ENCODE data around the gene CNIH4. TPM values are rescaled to one million over a fixed set of nuclear protein-coding genes. Genes with fewer than 3 reads are reported as not detected.

The CNIH4 gene
- total and polyA plus RNA-seq, 10 of the 15 experiments (the other 5 are each of a cell fraction or from before 2014, with no cell fraction given) = 23.2 to 173 (median 51.4) TPM

- CTCF ChIA-PET = interaction anchor here (0.6 to 2.2 kb wide), 4 partner anchors 9 to 152 kb away, joined by 3 to 10 read pairs (median 7); no protein-coding TSS in a partner anchor
- RAD21 ChIA-PET (ENCODE audit: unreplicated experiment) = interaction anchor here (0.6 to 1.9 kb wide), 3 partner anchors 11 to 184 kb away, joined by 3 to 7 read pairs (median 4); no protein-coding TSS in a partner anchor
- Histone ChIP-seq H3K4me1 (ENCODE audit: control insufficient read depth, insufficient read depth, low read length) (peaks cover 30% of the 10 kb centered on the region), H3K27me3 (replicated peaks in 1 of 2; ENCODE audit: control insufficient read depth in 2 of 2, insufficient read depth in 2 of 2, low read length in 1 of 2) (no peaks in the 10 kb centered on the region), H3K9ac (ENCODE audit: control insufficient read depth, insufficient read depth, low read length) (no peak overlapping the region), H2AFZ (ENCODE audit: control insufficient read depth, low read depth, low read length) (no peak overlapping the region), H4K20me1 (ENCODE audit: control insufficient read depth, insufficient read depth) (no peaks in the 10 kb centered on the region), H3K4me3 (no peak overlapping the region), H3K79me2 (ENCODE audit: control insufficient read depth, insufficient read depth, low read length) (peaks cover 14% of the 10 kb centered on the region), H3K36me3 (ENCODE audit: control insufficient read depth in 2 of 2, insufficient read depth in 2 of 2, low read length in 1 of 2) (peaks cover 4 to 25% of the 10 kb centered on the region in 2 experiments), H3K9me3 (replicated peaks; ENCODE audit: control insufficient read depth, insufficient read depth, low read length) (no peaks in the 10 kb centered on the region; the same call in 2 of the 3 replicates), H3K27ac (ENCODE audit: control insufficient read depth, insufficient read depth) (peak overlapping the region; percentile 32; the same call in 1 of the 2 replicates), H3K4me2 (ENCODE audit: control insufficient read depth, insufficient read depth) (peak overlapping the region; percentile 53; the same call in 1 of the 2 replicates)
- POLR2A ChIA-PET = interaction anchor here (0.8 to 3.2 kb wide), 4 partner anchors 9 to 33 kb away, joined by 3 to 18 read pairs (median 8); partner anchors contain the start of gene CNIH4
- in situ Hi-C loops (cut with MboI) = no loop called here
- SMC1A ChIA-PET (ENCODE audit: uncharacterized antibody, unreplicated experiment) = interaction anchor here (0.6 to 5.7 kb wide), 9 partner anchors 8 to 82 kb away, joined by 3 to 41 read pairs (median 4); partner anchors contain the start of gene CNIH4
- WGBS (ENCODE audit: insufficient coverage, insufficient replicate concordance, low lambda C conversion rate, missing lambda C conversion rate) = 9% methylated on average over 5 of the region's 5 CpGs
- DNase-seq (ENCODE audit: low read depth, low spot score) (peak; percentile 40), ATAC-seq (peak; percentile 86), FAIRE-seq (peak; percentile 89)
- no TSS peak for BruUV-seq (replicated peaks)
- intact Hi-C loops (cut with micrococcal nuclease; ENCODE audit: unreplicated experiment) = no loop called here
- no peak for TF ChIP-seq PML (IDR thresholded peaks at IDR 0.05; ENCODE audit: low read length)
- 0 out of 2 replicates have a peak, but pooled peaks have one; percentile 29 for TF ChIP-seq IKZF1 (conservative IDR thresholded peaks at IDR 0.05)
- no peak for TF ChIP-seq CTCF (IDR thresholded peaks at IDR 0.05 in 2 of 3, conservative IDR thresholded peaks at IDR 0.05 in 1 of 3; ENCODE audit: control insufficient read depth in 2 of 3, extremely low read depth in 1 of 3, insufficient read depth in 1 of 3, low read depth in 3 of 3, low read length in 3 of 3)
- no peak for TF ChIP-seq RCOR1 (conservative IDR thresholded peaks at IDR 0.05; ENCODE audit: low read depth, low read length)
- TF ChIP-seq ETV6 (conservative IDR thresholded peaks at IDR 0.05 in 1 of 2, IDR thresholded peaks at IDR 0.05 in 1 of 2; ENCODE audit: borderline replicate concordance in 1 of 2, low read depth in 1 of 2) = no peak
- TF ChIP-seq ZSCAN29 (IDR thresholded peaks at IDR 0.05) = no peak
- peak; percentile 79 for TF ChIP-seq ZNF384 (IDR thresholded peaks at IDR 0.05; ENCODE audit: borderline replicate concordance, low read depth, low read length)
- TF ChIP-seq STAT1 (conservative IDR thresholded peaks at IDR 0.05) = no peak
- TF ChIP-seq PKNOX1 (IDR thresholded peaks at IDR 0.05) = 0 out of 2 replicates have a peak, but pooled peaks have one; percentile 30
- peak; percentile 74; the same call in 1 of the 2 replicates for TF ChIP-seq JUND (IDR thresholded peaks at IDR 0.05; ENCODE audit: low read depth, low read length)
- TF ChIP-seq CREB1 (IDR thresholded peaks at IDR 0.05; ENCODE audit: low read depth) = 0 out of 2 replicates have a peak, but pooled peaks have one; percentile 17
- TF ChIP-seq SKIL (IDR thresholded peaks at IDR 0.05; ENCODE audit: low read depth, poor library complexity, severe bottlenecking) = no peak
- peak; percentile 94 for TF ChIP-seq MEF2A (IDR thresholded peaks at IDR 0.05; ENCODE audit: insufficient read depth, low read depth, low read length)
- TF ChIP-seq SMAD1 (IDR thresholded peaks at IDR 0.05; ENCODE audit: low read depth, partially characterized antibody) = no peak
- peak; percentile 35; the same call in 1 of the 2 replicates for TF ChIP-seq CREM (IDR thresholded peaks at IDR 0.05; ENCODE audit: low read depth)
- TF ChIP-seq RELB (IDR thresholded peaks at IDR 0.05; ENCODE audit: low read depth) = 0 out of 2 replicates have a peak, but pooled peaks have one; percentile 48
- no peak for TF ChIP-seq CBFB (IDR thresholded peaks at IDR 0.05; ENCODE audit: low read depth)
These were observed 11.7 kb downstream of the CNIH4 start for GRCh38 chr1:224368409-224368808.
